ENCODE data around the gene PHGDH.

PHGDH gene

DNA sequence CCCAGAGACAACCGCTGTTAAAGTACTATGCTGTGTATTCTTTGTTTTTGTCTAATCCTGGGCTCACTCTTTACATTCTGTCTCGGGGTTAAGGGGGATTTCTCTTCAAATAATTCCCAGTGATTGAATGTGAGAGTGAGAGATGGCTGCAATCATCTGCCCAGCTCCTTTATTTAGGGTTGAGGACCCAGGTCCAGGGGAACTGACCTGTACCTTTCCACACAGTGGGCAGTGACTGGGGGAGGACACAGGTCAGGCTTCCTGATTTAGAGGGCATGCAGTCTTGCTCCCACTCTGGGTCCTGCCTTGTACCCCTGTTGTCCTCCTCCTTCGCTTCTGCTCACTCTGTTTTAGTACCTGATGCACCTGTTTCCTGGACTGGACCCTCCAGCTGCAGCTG, 22.0 kb downstream of the PHGDH start:
- no peak for DNase-seq (ENCODE audit: low spot score)

DNA sequence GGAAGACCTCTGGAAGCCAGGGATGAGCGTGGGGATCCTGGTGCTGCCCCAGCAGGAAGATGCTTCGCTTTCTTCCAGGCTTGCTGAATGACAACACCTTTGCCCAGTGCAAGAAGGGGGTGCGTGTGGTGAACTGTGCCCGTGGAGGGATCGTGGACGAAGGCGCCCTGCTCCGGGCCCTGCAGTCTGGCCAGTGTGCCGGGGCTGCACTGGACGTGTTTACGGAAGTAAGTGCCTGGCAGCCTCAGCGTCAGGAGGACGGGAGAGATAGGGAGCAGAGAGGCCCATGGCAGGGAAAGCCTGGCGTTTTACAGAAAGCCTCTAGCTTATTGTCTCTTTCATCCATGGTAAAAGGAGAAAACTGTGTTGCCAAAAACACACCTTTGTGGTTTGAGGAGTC, 23.5 kb downstream of the PHGDH start:
- DNase-seq (ENCODE audit: low spot score), result no peak
- TF ChIP-seq, protein P1, sequence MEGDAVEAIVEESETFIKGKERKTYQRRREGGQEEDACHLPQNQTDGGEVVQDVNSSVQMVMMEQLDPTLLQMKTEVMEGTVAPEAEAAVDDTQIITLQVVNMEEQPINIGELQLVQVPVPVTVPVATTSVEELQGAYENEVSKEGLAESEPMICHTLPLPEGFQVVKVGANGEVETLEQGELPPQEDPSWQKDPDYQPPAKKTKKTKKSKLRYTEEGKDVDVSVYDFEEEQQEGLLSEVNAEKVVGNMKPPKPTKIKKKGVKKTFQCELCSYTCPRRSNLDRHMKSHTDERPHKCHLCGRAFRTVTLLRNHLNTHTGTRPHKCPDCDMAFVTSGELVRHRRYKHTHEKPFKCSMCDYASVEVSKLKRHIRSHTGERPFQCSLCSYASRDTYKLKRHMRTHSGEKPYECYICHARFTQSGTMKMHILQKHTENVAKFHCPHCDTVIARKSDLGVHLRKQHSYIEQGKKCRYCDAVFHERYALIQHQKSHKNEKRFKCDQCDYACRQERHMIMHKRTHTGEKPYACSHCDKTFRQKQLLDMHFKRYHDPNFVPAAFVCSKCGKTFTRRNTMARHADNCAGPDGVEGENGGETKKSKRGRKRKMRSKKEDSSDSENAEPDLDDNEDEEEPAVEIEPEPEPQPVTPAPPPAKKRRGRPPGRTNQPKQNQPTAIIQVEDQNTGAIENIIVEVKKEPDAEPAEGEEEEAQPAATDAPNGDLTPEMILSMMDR (IDR thresholded peaks at IDR 0.05; ENCODE audit: extremely low read depth, insufficient read depth, missing control alignments), result no peak
- in situ Hi-C loops (cut with MboI; ENCODE audit: low pct_unique_long_range_greater_than_20kb, low sequenced_read_pairs, unreplicated experiment), result no loop called here

More for the DNA sequence above, 22.0 kb downstream of the PHGDH start:
- in situ Hi-C loops (cut with MboI; ENCODE audit: low pct_unique_long_range_greater_than_20kb, low sequenced_read_pairs, unreplicated experiment), result no loop called here
- TF ChIP-seq, protein P1 (IDR thresholded peaks at IDR 0.05; ENCODE audit: extremely low read depth, insufficient read depth, missing control alignments), result no peak

DNA sequence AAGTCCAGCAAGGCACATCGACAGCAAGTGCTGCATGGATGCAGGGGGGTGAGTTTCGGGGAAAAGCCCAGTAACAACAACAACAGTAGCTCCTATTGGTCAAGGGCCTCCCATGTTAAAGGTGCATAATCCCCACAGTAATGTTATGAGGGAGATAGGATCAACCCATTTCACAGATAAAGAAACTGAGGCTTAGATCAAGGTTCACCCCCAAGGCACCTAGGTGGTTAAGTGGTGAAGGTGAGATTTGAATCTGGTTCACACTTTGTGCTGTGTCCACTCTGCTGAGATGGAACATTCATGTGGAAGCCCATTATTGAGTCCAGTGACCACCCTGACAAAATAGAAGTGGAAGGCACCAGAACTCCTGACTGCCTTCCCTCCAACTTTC, 24.9 kb downstream of the PHGDH start:
- TF ChIP-seq, protein P1 (IDR thresholded peaks at IDR 0.05; ENCODE audit: extremely low read depth, insufficient read depth, missing control alignments), result no peak
- DNase-seq (ENCODE audit: low spot score), result no peak
- in situ Hi-C loops (cut with MboI; ENCODE audit: low pct_unique_long_range_greater_than_20kb, low sequenced_read_pairs, unreplicated experiment), result no loop called here

DNA sequence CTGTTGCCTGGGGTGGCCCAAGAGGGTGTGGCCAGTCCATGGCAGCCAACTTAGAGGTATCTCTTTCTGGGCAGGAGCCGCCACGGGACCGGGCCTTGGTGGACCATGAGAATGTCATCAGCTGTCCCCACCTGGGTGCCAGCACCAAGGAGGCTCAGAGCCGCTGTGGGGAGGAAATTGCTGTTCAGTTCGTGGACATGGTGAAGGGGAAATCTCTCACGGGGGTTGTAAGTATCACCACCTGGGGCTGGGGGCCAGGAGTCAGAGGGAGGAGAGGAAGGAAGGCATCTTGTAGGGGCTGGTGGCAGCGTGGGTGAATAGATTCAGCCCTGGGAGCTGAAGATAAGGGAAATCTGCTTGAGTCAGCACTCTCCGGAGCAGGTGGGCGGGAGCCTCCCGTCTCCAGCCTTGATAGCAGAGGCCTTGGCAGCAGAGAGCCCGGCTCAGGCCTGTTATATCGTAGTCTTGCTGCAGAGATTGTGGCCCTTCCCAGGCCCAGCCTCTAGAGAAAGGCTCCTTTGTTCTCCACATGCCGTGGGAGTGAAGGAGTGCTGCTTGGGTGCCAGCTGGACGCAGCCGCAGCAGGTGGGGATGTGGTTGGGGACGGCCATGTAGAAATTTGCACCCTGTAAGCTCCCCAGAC, 25.4 kb downstream of the PHGDH start:
- TF ChIP-seq, protein P1 (IDR thresholded peaks at IDR 0.05; ENCODE audit: extremely low read depth, insufficient read depth, missing control alignments), result no peak
- in situ Hi-C loops (cut with MboI; ENCODE audit: low pct_unique_long_range_greater_than_20kb, low sequenced_read_pairs, unreplicated experiment), result no loop called here
- DNase-seq (ENCODE audit: low spot score), result no peak

DNA sequence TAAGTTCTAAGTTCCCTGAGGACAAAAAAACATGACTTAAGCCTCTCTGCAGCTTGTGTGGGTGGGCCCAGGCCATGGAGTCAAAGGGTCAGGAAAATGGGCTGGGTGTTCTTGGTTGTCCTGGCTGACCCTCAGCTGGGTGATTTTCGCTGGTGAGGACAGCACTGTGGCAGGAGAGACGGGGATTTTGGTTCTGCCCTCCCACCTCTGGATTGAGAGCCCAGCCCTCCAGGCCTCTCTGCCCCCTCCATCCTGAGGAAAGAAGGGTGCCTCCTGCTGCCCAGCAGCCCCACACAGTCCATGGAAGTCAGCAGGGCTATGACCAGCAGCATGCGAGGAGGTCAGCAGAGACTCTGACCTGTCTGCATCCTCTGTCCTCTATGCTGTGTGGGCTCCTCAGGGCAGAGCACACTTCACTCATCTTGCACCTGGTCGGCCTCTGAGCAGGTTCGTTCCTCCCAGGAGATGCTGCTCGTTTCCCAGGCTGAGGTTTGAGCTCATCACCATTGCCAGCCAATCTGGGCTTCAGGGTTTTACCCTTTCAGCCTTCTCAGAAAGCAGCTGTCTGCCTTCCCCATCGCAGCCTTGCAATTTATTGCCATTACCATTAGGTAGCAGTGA, 26.5 kb downstream of the PHGDH start:
- DNase-seq (ENCODE audit: low spot score), result no peak
- in situ Hi-C loops (cut with MboI; ENCODE audit: low pct_unique_long_range_greater_than_20kb, low sequenced_read_pairs, unreplicated experiment), result no loop called here
- TF ChIP-seq, protein P1 (IDR thresholded peaks at IDR 0.05; ENCODE audit: extremely low read depth, insufficient read depth, missing control alignments), result no peak

DNA sequence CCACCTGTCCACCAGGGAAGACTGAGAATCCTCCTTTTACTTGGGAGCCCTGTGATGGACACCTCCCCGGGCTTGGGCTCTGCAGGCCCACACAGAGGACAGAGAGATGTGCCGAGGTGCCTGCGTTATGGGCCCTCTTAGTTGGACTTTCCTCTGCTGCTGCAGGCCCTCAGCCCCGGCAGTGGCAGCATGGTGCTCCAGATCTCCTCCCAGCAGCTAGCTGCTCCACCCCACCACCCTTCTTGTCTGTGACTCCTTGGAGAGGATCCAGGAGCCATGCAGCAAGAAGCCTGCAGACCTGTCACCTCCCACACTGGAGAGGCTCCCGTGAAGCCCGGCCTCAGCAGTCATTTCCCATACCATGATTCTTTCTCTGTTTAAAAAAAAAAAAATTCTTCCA, 27.4 kb downstream of the PHGDH start:
- DNase-seq (ENCODE audit: low spot score), result no peak
- in situ Hi-C loops (cut with MboI; ENCODE audit: low pct_unique_long_range_greater_than_20kb, low sequenced_read_pairs, unreplicated experiment), result no loop called here
- TF ChIP-seq, protein P1 (IDR thresholded peaks at IDR 0.05; ENCODE audit: extremely low read depth, insufficient read depth, missing control alignments), result no peak

Measured in GM13977 (cell line).